ENCODE measurements around the gene CLIP2.

DNA sequence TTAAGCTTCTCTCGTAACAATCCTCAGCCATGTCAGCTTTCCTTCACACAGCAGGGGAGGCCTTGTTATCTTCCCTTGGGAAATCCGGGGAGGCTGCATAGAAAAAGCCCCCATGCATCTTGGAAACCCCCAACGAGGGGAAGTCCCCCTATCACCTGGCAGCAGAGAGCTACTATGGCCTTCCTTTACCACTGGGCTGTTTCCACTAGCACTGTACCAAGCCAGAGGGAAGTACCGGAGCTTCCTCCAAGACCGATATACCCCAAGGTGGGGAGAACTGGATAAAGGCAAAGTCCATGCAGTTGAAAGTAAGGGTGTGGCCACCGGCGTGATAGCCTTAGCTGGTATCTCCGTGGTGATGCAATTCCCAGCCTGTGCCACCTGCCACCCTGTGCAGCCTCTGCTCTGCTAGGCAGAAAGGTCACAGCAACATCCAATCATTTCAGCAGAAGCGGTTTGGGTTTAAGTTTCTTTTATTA lies 4.4 kb upstream of the CLIP2 start:
- TF ChIP-seq, protein P1, sequence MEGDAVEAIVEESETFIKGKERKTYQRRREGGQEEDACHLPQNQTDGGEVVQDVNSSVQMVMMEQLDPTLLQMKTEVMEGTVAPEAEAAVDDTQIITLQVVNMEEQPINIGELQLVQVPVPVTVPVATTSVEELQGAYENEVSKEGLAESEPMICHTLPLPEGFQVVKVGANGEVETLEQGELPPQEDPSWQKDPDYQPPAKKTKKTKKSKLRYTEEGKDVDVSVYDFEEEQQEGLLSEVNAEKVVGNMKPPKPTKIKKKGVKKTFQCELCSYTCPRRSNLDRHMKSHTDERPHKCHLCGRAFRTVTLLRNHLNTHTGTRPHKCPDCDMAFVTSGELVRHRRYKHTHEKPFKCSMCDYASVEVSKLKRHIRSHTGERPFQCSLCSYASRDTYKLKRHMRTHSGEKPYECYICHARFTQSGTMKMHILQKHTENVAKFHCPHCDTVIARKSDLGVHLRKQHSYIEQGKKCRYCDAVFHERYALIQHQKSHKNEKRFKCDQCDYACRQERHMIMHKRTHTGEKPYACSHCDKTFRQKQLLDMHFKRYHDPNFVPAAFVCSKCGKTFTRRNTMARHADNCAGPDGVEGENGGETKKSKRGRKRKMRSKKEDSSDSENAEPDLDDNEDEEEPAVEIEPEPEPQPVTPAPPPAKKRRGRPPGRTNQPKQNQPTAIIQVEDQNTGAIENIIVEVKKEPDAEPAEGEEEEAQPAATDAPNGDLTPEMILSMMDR (IDR thresholded peaks at IDR 0.05) = no peak
- TF ChIP-seq POLR2A (IDR thresholded peaks at IDR 0.05; ENCODE audit: low read depth) = no peak

All from esophagus muscularis mucosa (tissue), 3 donors.